Measurements from ENCODE around the gene JMY.

DNA sequence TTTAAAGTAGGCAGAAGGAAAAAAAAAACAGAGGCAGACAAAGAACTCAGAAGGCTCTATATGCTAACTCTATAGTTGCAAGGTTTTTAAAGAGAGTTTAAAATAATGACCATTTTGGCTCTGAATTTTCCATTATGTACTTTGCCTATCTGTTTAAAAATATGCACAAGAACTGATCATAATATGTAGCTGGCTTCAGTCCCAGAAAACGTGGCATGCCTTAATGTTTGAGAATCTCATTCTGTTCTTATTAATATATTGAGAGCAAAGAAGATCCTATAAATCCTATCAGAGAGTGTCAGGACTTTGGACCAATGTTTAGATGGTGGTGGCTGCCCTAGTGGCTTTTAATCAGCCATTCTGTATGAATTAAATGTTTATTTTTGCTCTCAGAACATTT, 121.5 kb downstream of the JMY start:
- TF ChIP-seq CTCF (optimal IDR thresholded peaks at IDR 0.05 in 1 of 3, IDR thresholded peaks at IDR 0.05 in 1 of 3, conservative IDR thresholded peaks at IDR 0.05 in 1 of 3; ENCODE audit: extremely low read depth in 1 of 3, insufficient read depth in 2 of 3, low read length in 3 of 3) = no peak
- TF ChIP-seq EZH2 (IDR thresholded peaks at IDR 0.05; ENCODE audit: low read length) = no peak
